Left cardiac atrium (tissue), 4 donors: Measurements from ENCODE around the gene APCDD1L. TPM values are rescaled to one million over a fixed set of nuclear protein-coding genes. Genes with fewer than 3 reads are reported as not detected.
"Not testable (repeated sequence)": the region's sequence is repeated elsewhere in the genome, so short reads cannot be mapped to it uniquely, and the experiment has no call there.

ENCODE experiments used
- ATAC-seq, 2 donors: fragments of 200-7000 bp; cut with Tn5 transposase; one replicate each; pipeline ENCODE4 v1.9.1; 2020; ENCODE audit warnings: mild to moderate bottlenecking in 2 of 2, moderate library complexity in 2 of 2
- DNase-seq: peaks from one replicate; pipeline ENCODE4 v3.0.0-alpha.2; 2020
- intact Hi-C, 2 donors: fragments of 100-400 bp; cut with DNase I; formaldehyde crosslinking; loops; one replicate each; pipeline versions ENCODE4 v1.14.1 to v1.15.1; 2022 to 2023
- total RNA-seq, 2 donors: library from RNA; stranded (reverse); fragmentation: NEBNext Ultra II Directional; extraction: Animal tissue kit (Norgen Biotek cat#: 25700); gene quantifications; one replicate each; pipeline ENCODE4 v1.2.1, GENCODE V29; 2021
- donor health status: DM: no; HTN: yes; CAD: no.
- donor health status: DM: no; HTN: yes; CAD: no; lungs with severe emphysema.
- donor health status: DM: yes; HTN: yes; CAD: no.
- donor health status: Dilated cardiomyopathy.

The APCDD1L gene
- total RNA-seq, 2 donors from 2014 or later, result 0.44 to 1.3 TPM

GRCh38 chr20:58434326-58434725 is 80.9 kb downstream of the APCDD1L start:
- no peak for DNase-seq
- intact Hi-C loops, result no loop called here
- ATAC-seq, result no peak

- intact Hi-C loops, result no loop called here
- DNase-seq, result no peak
- ATAC-seq, result peak in 1 of 2 donors; percentile 93
Observed at GRCh38 chr20:58433759-58434158, 81.4 kb downstream of the APCDD1L start.

GRCh38 chr20:58433029-58433647 is 82.1 kb downstream of the APCDD1L start:
- ATAC-seq, result no peak
- intact Hi-C loops, result no loop called here
- no peak for DNase-seq

- intact Hi-C loops, result no loop called here
- peak in 1 of 2 donors; percentile 76 for ATAC-seq
- DNase-seq, result no peak
Observed at GRCh38 chr20:58432186-58432954, 82.8 kb downstream of the APCDD1L start.

GRCh38 chr20:58431134-58431533 is 84.1 kb downstream of the APCDD1L start:
- intact Hi-C loops, result no loop called here
- DNase-seq, result no peak
- no peak for ATAC-seq

- DNase-seq (no peak), ATAC-seq (no peak)
- intact Hi-C loops, result no loop called here
Observed at GRCh38 chr20:58429303-58429702, 85.9 kb downstream of the APCDD1L start.

- DNase-seq (no peak), ATAC-seq (no peak)
- intact Hi-C loops, result no loop called here
Observed at GRCh38 chr20:58428364-58428763, 86.8 kb downstream of the APCDD1L start.

GRCh38 chr20:58427571-58427970 is 87.6 kb downstream of the APCDD1L start:
- DNase-seq, intact Hi-C loops, ATAC-seq: not testable (repeated sequence)

- no peak for DNase-seq
- ATAC-seq, result no peak
- intact Hi-C loops, result no loop called here
Observed at GRCh38 chr20:58424218-58424969, 90.8 kb downstream of the APCDD1L start.

GRCh38 chr20:58421497-58421850 is 93.7 kb downstream of the APCDD1L start:
- intact Hi-C loops, result no loop called here
- DNase-seq (no peak), ATAC-seq (no peak)

- intact Hi-C loops, result no loop called here
- ATAC-seq (peak in 1 of 2 donors; percentile 70), DNase-seq (no peak)
Observed at GRCh38 chr20:58420798-58421496, 94.3 kb downstream of the APCDD1L start.

- intact Hi-C loops, result no loop called here
- no peak for DNase-seq
- no peak for ATAC-seq
Observed at GRCh38 chr20:58418949-58419748, 96.0 kb downstream of the APCDD1L start.

- intact Hi-C loops, result no loop called here
- no peak for DNase-seq
- no peak for ATAC-seq
Observed at GRCh38 chr20:58417438-58417837, 97.8 kb downstream of the APCDD1L start.

GRCh38 chr20:58416835-58417234 is 98.4 kb downstream of the APCDD1L start:
- DNase-seq, result no peak
- intact Hi-C loops, result no loop called here
- no peak for ATAC-seq

- intact Hi-C loops, result no loop called here
- ATAC-seq (no peak), DNase-seq (no peak)
Observed at GRCh38 chr20:58416057-58416456, 99.1 kb downstream of the APCDD1L start.

GRCh38 chr20:58414786-58415185 is 100.4 kb downstream of the APCDD1L start:
- intact Hi-C loops, ATAC-seq, DNase-seq: not testable (repeated sequence)

- ATAC-seq, intact Hi-C loops, DNase-seq: not testable (repeated sequence)
Observed at GRCh38 chr20:58414216-58414615, 101.0 kb downstream of the APCDD1L start.
